Left ventricle myocardium inferior (tissue), 1 donor: ENCODE measurements around the gene BCAS1. TPM values are rescaled to one million over a fixed set of nuclear protein-coding genes. Genes with fewer than 3 reads are reported as not detected.

Experiments
- DNase-seq: peaks from one replicate; pipeline ENCODE4 v3.0.0-alpha.2; 2020
- H3K27ac ChIP-seq: fragments of 200-600 bp; replicated peaks from 2 replicates; pipeline ENCODE4 v1.8.0; 2021
- H3K27me3 ChIP-seq: fragments of 200-600 bp; 2 replicates; pipeline ENCODE4 v1.8.0; 2021; ENCODE audit warnings: low read depth
- H3K36me3 ChIP-seq: fragments of 200-600 bp; 2 replicates; pipeline ENCODE4 v1.8.0; 2021
- H3K4me1 ChIP-seq: fragments of 200-600 bp; 2 replicates; pipeline ENCODE4 v1.8.0; 2021
- H3K4me3 ChIP-seq: fragments of 200-600 bp; 2 replicates; pipeline ENCODE4 v1.8.0; 2021; ENCODE audit warnings: mild to moderate bottlenecking, moderate library complexity
- H3K9me3 ChIP-seq: fragments of 200-600 bp; replicated peaks from 2 replicates; pipeline ENCODE4 v1.8.0; 2021
- intact Hi-C: fragments of 100-400 bp; cut with micrococcal nuclease; formaldehyde crosslinking; loops from one replicate; pipeline ENCODE4 v1.11.0; 2022
- total RNA-seq: library from RNA; stranded (reverse); fragmentation: NEBNext Ultra II Directional; extraction: Animal tissue kit (Norgen Biotek cat#: 25700); gene quantifications from one replicate; pipeline ENCODE4 v1.2.1, GENCODE V29; 2021
- TF ChIP-seq, protein P1 (sequence below): fragments of 200-600 bp; IDR thresholded peaks from 2 replicates; pipeline ENCODE4 v1.8.0; 2021; ENCODE audit warnings: antibody characterized with exemption, mild to moderate bottlenecking, borderline replicate concordance
- donor health status: DM: no; HTN: yes; CAD: no; lungs with severe emphysema.

The BCAS1 gene
- total RNA-seq, 1 donor from 2014 or later, result not detected

DNA sequence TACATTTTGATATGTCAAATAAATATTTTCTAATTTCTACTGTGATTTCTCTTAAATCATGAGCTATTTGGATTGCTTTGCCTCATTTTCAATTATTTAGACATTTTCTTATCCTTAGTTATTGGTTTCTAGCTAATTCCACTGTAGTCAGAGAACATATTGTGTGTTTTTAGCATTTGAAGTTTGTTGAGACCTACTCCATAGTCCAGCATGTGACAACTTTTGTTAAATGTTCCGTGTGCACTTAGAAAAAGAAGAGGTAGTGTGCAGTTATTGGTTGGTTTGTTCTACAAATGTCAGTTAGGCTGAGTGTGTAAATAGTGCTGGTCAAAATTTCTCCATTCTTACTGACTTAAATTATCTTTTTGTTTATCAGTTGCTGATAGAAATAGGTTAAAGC lies 138.8 kb downstream of the BCAS1 start:
- Histone ChIP-seq H3K9me3 (no peaks in the 10 kb centered on the region), H3K27me3 (no peaks in the 10 kb centered on the region), H3K4me1 (peaks cover 30% of the 10 kb centered on the region), H3K36me3 (no peaks in the 10 kb centered on the region), H3K4me3 (no peak overlapping the region), H3K27ac (no peak overlapping the region)
- intact Hi-C loops, result no loop called here
- TF ChIP-seq, protein P1, sequence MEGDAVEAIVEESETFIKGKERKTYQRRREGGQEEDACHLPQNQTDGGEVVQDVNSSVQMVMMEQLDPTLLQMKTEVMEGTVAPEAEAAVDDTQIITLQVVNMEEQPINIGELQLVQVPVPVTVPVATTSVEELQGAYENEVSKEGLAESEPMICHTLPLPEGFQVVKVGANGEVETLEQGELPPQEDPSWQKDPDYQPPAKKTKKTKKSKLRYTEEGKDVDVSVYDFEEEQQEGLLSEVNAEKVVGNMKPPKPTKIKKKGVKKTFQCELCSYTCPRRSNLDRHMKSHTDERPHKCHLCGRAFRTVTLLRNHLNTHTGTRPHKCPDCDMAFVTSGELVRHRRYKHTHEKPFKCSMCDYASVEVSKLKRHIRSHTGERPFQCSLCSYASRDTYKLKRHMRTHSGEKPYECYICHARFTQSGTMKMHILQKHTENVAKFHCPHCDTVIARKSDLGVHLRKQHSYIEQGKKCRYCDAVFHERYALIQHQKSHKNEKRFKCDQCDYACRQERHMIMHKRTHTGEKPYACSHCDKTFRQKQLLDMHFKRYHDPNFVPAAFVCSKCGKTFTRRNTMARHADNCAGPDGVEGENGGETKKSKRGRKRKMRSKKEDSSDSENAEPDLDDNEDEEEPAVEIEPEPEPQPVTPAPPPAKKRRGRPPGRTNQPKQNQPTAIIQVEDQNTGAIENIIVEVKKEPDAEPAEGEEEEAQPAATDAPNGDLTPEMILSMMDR, result no peak
- no peak for DNase-seq

DNA sequence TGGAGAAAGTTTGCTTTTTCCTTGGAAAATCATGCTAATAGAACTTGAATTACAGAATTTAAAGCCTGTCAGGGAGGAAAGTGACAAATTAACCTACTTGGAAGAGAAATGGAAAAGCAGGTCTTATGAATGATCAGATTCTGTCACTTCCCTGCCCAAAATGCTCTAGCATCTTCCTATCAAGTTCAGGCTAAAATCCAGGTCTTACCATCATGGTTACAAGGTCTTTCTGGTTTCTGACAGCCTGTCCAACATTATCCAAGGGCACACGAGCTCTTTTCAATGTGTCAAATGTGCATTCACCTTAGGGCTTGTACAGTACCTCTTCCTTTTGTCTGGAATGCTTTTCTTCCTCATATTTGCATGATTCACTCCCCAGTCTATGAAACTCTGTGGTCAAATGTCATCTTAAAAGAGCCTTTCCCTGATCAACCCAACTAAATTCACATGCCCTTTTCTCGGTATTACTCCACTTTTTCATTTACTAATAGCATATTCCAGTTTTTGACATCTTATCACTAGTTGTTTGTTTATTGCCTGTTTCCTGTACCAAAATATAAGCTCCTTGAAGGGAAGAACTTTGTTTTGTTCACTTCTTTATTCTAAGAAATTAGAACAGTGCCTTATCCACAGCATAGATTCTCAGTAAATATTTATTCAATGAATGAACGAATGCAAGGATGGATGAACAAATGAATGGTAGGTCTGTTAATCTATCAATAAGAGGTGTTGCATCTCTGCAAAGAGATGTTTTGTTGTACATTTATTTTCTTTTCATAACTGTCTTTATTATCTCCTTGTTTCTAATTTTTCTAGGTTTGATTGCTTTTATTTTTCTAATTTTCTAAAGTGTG lies 139.5 kb downstream of the BCAS1 start:
- TF ChIP-seq, protein P1, result no peak
- Histone ChIP-seq H3K36me3 (no peaks in the 10 kb centered on the region), H3K4me1 (peaks cover 37% of the 10 kb centered on the region), H3K4me3 (no peak overlapping the region), H3K9me3 (no peaks in the 10 kb centered on the region), H3K27me3 (no peaks in the 10 kb centered on the region), H3K27ac (no peak overlapping the region)
- intact Hi-C loops, result no loop called here
- DNase-seq, result no peak

DNA sequence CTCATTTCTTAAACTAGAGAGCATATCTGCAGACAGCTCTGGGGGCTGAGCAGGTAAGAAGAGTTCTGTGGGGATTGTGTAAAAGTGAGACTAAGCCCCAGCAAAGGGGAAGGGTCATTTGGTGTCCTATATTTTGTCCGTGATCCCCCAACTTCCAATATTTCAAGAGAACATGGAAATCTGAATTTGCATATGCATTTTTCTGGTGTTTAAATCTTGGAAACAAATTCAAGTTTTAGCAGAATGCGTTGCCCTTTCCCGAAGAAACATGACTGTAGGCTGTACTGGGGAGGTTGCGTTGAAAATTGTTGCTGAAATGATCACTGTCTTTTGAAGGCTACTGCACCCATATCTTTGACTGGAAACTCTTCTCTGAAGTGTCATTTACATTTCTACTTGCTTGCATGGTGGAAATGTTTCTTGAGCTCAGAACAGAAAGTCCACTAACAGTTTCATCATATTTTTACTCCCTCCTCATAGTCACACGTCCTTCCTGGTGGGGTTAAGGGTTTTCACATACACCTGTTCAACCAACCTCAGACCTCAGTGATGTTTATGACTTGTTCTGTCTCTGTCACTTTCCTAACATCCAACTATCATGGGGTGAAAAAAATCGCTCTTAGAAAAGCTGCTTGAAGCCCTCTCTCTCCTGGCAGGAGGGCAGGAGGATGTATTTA lies 140.3 kb downstream of the BCAS1 start:
- Histone ChIP-seq H3K9me3 (no peaks in the 10 kb centered on the region), H3K4me1 (peaks cover 36% of the 10 kb centered on the region), H3K27me3 (no peaks in the 10 kb centered on the region), H3K36me3 (no peaks in the 10 kb centered on the region), H3K27ac (no peak overlapping the region), H3K4me3 (no peak overlapping the region)
- intact Hi-C loops, result no loop called here
- no peak for DNase-seq
- TF ChIP-seq, protein P1, result no peak

DNA sequence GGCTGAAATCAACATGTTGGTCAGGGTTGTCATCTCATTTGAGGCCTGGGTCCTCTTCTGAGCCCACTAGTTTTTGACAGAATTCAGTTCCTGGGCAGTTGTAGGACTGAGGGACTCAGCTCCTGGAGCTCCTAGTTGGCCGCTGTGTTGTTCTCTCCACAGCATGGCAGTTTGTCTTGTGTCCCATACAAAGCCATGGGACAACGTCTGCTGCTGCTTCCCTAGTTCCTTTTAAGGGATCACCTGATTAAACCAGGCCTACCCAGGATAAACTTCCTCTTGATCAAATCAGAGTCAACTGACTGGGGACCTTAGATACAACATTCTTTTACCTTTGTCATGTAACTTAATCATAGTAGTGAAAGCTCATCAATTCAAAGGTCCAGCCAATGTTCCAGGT lies 141.0 kb downstream of the BCAS1 start:
- intact Hi-C loops, result no loop called here

DNA sequence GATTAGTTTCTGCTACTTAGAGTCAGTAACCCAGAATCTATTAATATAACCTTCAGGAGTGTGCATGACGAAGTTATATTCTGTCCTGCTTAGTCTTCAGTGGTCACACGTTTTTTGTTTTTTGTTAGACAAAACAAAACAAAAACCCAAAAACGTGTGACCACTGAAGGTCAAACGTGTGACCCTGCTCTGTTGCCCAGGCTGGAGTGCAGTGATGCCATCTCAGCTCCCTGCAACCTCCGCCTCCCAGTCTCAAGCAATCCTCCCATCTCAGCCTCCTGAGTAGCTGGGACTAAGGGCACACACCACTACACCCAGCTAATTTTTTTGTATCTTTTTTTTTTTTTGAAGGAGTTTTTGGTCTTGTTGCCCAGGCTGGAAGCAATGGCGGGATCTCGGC lies 142.4 kb downstream of the BCAS1 start:
- no peak for DNase-seq
- intact Hi-C loops, result no loop called here
- Histone ChIP-seq H3K9me3 (no peaks in the 10 kb centered on the region), H3K27ac (no peak overlapping the region), H3K27me3 (no peaks in the 10 kb centered on the region), H3K4me1 (peaks cover 24% of the 10 kb centered on the region), H3K36me3 (no peaks in the 10 kb centered on the region), H3K4me3 (no peak overlapping the region)
- TF ChIP-seq, protein P1, result no peak

More for the DNA sequence above, 141.0 kb downstream of the BCAS1 start:
- Histone ChIP-seq H3K36me3 (no peaks in the 10 kb centered on the region), H3K27me3 (no peaks in the 10 kb centered on the region), H3K9me3 (no peaks in the 10 kb centered on the region), H3K27ac (no peak overlapping the region), H3K4me3 (no peak overlapping the region), H3K4me1 (peaks cover 29% of the 10 kb centered on the region)
- DNase-seq, result no peak
- TF ChIP-seq, protein P1, result no peak
